CD14-positive monocyte (primary cell): ENCODE measurements around the gene POLA1. TPM values are rescaled to one million over a fixed set of nuclear protein-coding genes. Genes with fewer than 3 reads are reported as not detected.

ENCODE experiments used
- DNase-seq, 3 donors: peaks; one replicate each; pipeline ENCODE4 v3.0.0-alpha.2; 2011 to 2022
- H2AFZ ChIP-seq: 2 replicates; pipeline ENCODE4 v1.6.0; 2012; ENCODE audit warnings: mild to moderate bottlenecking, low read depth, low read length, inconsistent platforms; ENCODE audit not compliant: insufficient read depth, poor library complexity, severe bottlenecking
- H3K27ac ChIP-seq, 2 donors: 1 replicate in 1 of 2; 2 replicates in 1 of 2; pipeline ENCODE4 v1.5.1; 2012 to 2013; ENCODE audit warnings: low read length in 2 of 2, control low read depth in 1 of 2, inconsistent platforms in 1 of 2, low read depth in 1 of 2, mild to moderate bottlenecking in 1 of 2
- H3K27me3 ChIP-seq, 2 donors: one replicate each; pipeline versions ENCODE4 v1.6.0 to v1.6.1; 2011 to 2013; ENCODE audit warnings: low read length in 2 of 2; ENCODE audit not compliant: control insufficient read depth in 2 of 2, insufficient read depth in 2 of 2
- H3K36me3 ChIP-seq, 2 donors: replicated peaks in 1 of 2; 1 replicate in 1 of 2; 2 replicates in 1 of 2; pipeline versions ENCODE4 v1.5.1 to v1.6.1; 2012 to 2013; ENCODE audit warnings: low read length in 2 of 2, control low read depth in 1 of 2, inconsistent platforms in 1 of 2, mild to moderate bottlenecking in 1 of 2; ENCODE audit not compliant: insufficient read depth in 2 of 2, control insufficient read depth in 1 of 2
- H3K4me1 ChIP-seq, 2 donors: 1 replicate in 1 of 2; 2 replicates in 1 of 2; pipeline versions ENCODE4 v1.5.1 to v1.6.1; 2012 to 2013; ENCODE audit warnings: low read length in 2 of 2, control low read depth in 1 of 2, inconsistent platforms in 1 of 2, mild to moderate bottlenecking in 1 of 2, moderate library complexity in 1 of 2; ENCODE audit not compliant: insufficient read depth in 2 of 2, control insufficient read depth in 1 of 2
- H3K4me2 ChIP-seq: replicated peaks from 2 replicates; pipeline ENCODE3; 2012; ENCODE audit warnings: low read length, moderate library complexity, mild to moderate bottlenecking; ENCODE audit not compliant: poor library complexity, severe bottlenecking; ENCODE audit errors: extremely low read depth
- H3K4me3 ChIP-seq, 3 experiments: fragments of 200-600 bp in 1 of 3; sonication (generic) in 1 of 3; replicated peaks in 1 of 3; 1 replicate in 2 of 3; 2 replicates in 1 of 3; pipeline ENCODE4 v1.5.1; 2011 to 2013; ENCODE audit warnings: low read length in 3 of 3, mild to moderate bottlenecking in 3 of 3, control low read depth in 2 of 3, low read depth in 2 of 3, inconsistent platforms in 1 of 3, moderate library complexity in 1 of 3
- H3K79me2 ChIP-seq: 2 replicates; pipeline ENCODE4 v1.6.0; 2012; ENCODE audit warnings: mild to moderate bottlenecking, control low read depth, inconsistent platforms, low read length, moderate library complexity; ENCODE audit not compliant: insufficient read depth
- H3K9ac ChIP-seq: 2 replicates; pipeline ENCODE4 v1.6.0; 2017; ENCODE audit warnings: low read length, mild to moderate bottlenecking; ENCODE audit not compliant: insufficient read depth, poor library complexity, severe bottlenecking
- H3K9me3 ChIP-seq, 2 donors: replicated peaks in 1 of 2; 1 replicate in 1 of 2; 2 replicates in 1 of 2; pipeline versions ENCODE4 v1.5.1 to v1.6.1; 2012 to 2013; ENCODE audit warnings: low read length in 2 of 2, control low read depth in 1 of 2; ENCODE audit not compliant: control insufficient read depth in 1 of 2, insufficient read depth in 1 of 2
- H4K20me1 ChIP-seq: 2 replicates; pipeline ENCODE4 v1.6.0; 2012; ENCODE audit warnings: mild to moderate bottlenecking, low read length, control low read depth, moderate library complexity; ENCODE audit not compliant: insufficient read depth
- H3K27ac Mint-ChIP-seq, 7 donors: one replicate each; pipeline ENCODE4 v1.8.0; 2020; ENCODE audit warnings: mild to moderate bottlenecking in 7 of 7, mixed read lengths in 7 of 7, moderate library complexity in 6 of 7, inconsistent platforms in 2 of 7
- H3K27me3 Mint-ChIP-seq, 3 donors: one replicate each; pipeline ENCODE4 v1.8.0; 2021 to 2022; ENCODE audit warnings: low read depth in 3 of 3, mild to moderate bottlenecking in 3 of 3, mixed read lengths in 3 of 3, moderate library complexity in 3 of 3, inconsistent platforms in 1 of 3
- H3K36me3 Mint-ChIP-seq, 2 donors: one replicate each; pipeline ENCODE4 v1.8.0; 2020; ENCODE audit warnings: mixed read lengths in 2 of 2, inconsistent platforms in 1 of 2, mild to moderate bottlenecking in 1 of 2
- H3K4me1 Mint-ChIP-seq: one replicate; pipeline ENCODE4 v1.8.0; 2020; ENCODE audit warnings: mild to moderate bottlenecking, mixed read lengths
- H3K4me3 Mint-ChIP-seq, 2 donors: one replicate each; pipeline ENCODE4 v1.8.0; 2020; ENCODE audit warnings: mild to moderate bottlenecking in 2 of 2, mixed read lengths in 2 of 2, moderate library complexity in 1 of 2
- H3K9me3 Mint-ChIP-seq, 7 donors: one replicate each; pipeline ENCODE4 v1.8.0; 2020 to 2022; ENCODE audit warnings: mixed read lengths in 7 of 7, mild to moderate bottlenecking in 6 of 7, moderate library complexity in 6 of 7, inconsistent platforms in 2 of 7
- CTCF ChIP-seq: fragments of 200-600 bp; IDR thresholded peaks from one replicate; pipeline ENCODE4 v1.8.0; 2022; ENCODE audit warnings: antibody characterized with exemption, mild to moderate bottlenecking
- WGBS: methylation state at CpG from one replicate; pipeline ENCODE4 v1.1.5; 2013; ENCODE audit warnings: missing lambda C conversion rate; ENCODE audit not compliant: insufficient coverage; 5-methylcytosine and 5-hydroxymethylcytosine counted together
- intact Hi-C, 2 donors: fragments of 100-400 bp; cut with micrococcal nuclease; formaldehyde crosslinking; loops; one replicate each; pipeline versions ENCODE4 v1.15.0 to v1.15.1; 2023
- polyA plus RNA-seq, 3 donors: library from polyadenylated mRNA; depleted of rRNA in 1 of 3; unstranded in 2 of 3; stranded (reverse) in 1 of 3; fragments of 300-500 nt in 2 of 3; fragments of >200 nt in 1 of 3; fragmentation: Illumina TruSeq in 2 of 3; gene quantifications; 1 replicate in 2 of 3; 2 replicates in 1 of 3; pipeline ENCODE4 v1.2.3, GENCODE V29; 2012 to 2021

Gene POLA1
- polyA plus RNA-seq, 3 donors: 1.2 to 1.4 (median 1.3) TPM

DNA sequence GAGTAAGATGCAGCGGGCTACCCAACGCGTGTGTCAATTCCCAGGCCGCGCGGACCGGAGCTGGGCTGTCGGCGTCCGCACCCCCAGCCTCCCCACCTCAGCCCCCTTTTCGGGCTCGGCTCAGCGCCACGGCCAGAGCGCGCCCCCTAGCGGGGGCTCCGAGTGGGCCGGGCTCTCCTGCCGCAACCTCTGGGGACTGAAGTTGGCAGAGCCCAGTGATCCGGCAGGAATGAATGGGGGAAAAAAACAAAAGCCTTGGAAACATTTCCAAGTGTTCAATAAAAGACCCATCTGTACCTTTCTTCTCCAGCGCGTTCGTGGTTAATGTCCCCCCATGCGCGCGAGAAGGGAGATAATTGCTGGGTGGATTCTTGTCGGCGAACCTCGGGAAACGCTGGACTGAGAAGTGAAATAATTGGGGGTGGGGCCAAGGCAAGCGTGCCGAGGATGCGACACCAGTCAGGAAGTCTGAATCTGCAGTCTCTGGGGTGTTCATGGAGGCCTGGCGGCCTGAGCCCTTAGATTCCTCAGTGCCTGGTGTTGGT lies 327.3 kb downstream of the POLA1 start:
- Mint-ChIP-seq H3K9me3 (peaks cover 0 to 31% (median 26%) of the 10 kb centered on the region in 7 donors), H3K36me3 (peaks cover 0 to 12% of the 10 kb centered on the region in 2 donors), H3K4me1 (peaks cover 35% of the 10 kb centered on the region), H3K27me3 (peaks cover 80 to 96% (median 91%) of the 10 kb centered on the region in 3 donors), H3K27ac (no peak overlapping the region), H3K4me3 (peak overlapping the region; percentile 59 to 82)
- Histone ChIP-seq H3K27me3 (peaks cover 71 to 92% of the 10 kb centered on the region in 2 donors), H3K27ac (no peak overlapping the region), H3K9me3 (peaks cover 0 to 42% of the 10 kb centered on the region in 2 donors), H3K4me1 (peaks cover 10 to 16% of the 10 kb centered on the region in 2 donors), H4K20me1 (no peaks in the 10 kb centered on the region), H3K4me2 (peak overlapping the region; percentile 40), H3K79me2 (no peaks in the 10 kb centered on the region), H3K9ac (no peak overlapping the region), H3K4me3 (peak overlapping the region in 1 of 3 experiments; percentile 56), H3K36me3 (no peaks in the 10 kb centered on the region), H2AFZ (no peak overlapping the region)
- TF ChIP-seq CTCF: peak; percentile 66
- peak; percentile 5 to 23 (median 12) for DNase-seq
- intact Hi-C loops: no loop called here
- no CpG with 5 or more reads among the region's 35 CpGs for WGBS

DNA sequence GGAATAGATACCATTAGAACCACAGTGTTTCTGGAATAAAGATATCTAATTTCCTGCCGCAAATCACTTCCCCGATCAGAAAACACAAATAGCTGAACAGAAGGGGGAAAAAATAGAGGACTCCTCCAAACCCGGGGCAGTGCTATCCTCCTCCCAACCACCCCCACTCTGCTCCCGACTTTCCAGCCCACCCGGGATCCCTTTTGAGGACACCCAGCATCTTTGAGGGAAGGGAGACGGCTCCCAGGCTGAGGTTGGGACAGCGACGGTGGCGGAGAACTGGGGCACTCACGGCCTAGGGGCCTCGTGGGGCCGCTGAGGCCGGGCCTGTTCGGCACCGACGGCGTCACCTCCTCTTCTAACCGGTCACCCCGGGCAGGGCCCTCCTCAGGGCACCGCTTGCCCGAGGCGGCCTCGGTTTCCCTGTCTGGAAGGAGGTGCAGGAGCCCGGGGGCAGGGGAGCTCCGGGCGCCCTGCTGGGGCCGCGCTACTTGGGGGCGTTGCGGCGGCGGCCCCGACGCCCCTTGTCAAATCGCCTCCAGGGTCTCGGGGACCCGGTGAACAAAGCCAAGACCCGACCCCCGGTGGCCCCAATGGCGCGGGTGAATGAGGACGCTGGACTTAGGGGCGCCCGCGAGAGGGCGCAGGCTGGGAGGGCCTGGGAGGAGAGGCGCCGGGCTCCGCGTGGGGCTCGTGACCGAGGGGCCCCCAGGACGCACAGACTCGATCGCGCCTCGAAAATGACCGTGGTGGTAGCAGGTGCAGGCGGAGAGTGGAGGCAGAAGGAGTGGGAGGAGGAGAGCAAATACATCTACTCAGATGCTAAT lies 329.0 kb downstream of the POLA1 start:
- DNase-seq: no peak
- Histone ChIP-seq H4K20me1 (no peaks in the 10 kb centered on the region), H3K4me1 (peaks cover 10 to 16% of the 10 kb centered on the region in 2 donors), H3K9me3 (peaks cover 0 to 25% of the 10 kb centered on the region in 2 donors), H3K4me3 (no peak overlapping the region), H3K79me2 (no peaks in the 10 kb centered on the region), H3K27me3 (peaks cover 60 to 82% of the 10 kb centered on the region in 2 donors), H3K4me2 (no peak overlapping the region), H3K9ac (no peak overlapping the region), H2AFZ (no peak overlapping the region), H3K27ac (no peak overlapping the region), H3K36me3 (no peaks in the 10 kb centered on the region)
- TF ChIP-seq CTCF: no peak
- intact Hi-C loops: no loop called here
- peaks cover 0 to 8% of the 10 kb centered on the region in 2 donors for H3K36me3 Mint-ChIP-seq
- 3% methylated on average over 21 of the region's 59 CpGs for WGBS
- peaks cover 0 to 18% (median 13%) of the 10 kb centered on the region in 7 donors for H3K9me3 Mint-ChIP-seq
- peak overlapping the region in 1 of 2 donors; percentile 63 for H3K4me3 Mint-ChIP-seq
- peaks cover 24% of the 10 kb centered on the region for H3K4me1 Mint-ChIP-seq
- no peak overlapping the region for H3K27ac Mint-ChIP-seq
- H3K27me3 Mint-ChIP-seq: peaks cover 73 to 87% (median 84%) of the 10 kb centered on the region in 3 donors
